NT2/D1 (cell line): ENCODE results near the gene FN1.

ENCODE experiments used
- SUZ12 ChIP-seq: IDR thresholded peaks from 2 replicates; pipeline ENCODE4 v1.6.1; 2011; ENCODE audit not compliant: insufficient read length, insufficient read depth; ENCODE audit errors: extremely low read depth
- YY1 ChIP-seq: IDR thresholded peaks from 2 replicates; pipeline ENCODE4 v1.6.1; 2011; ENCODE audit not compliant: insufficient read length, insufficient read depth

GRCh38 chr2:215436705-215437565 lies 1.1 kb upstream of the FN1 start:
- TF ChIP-seq SUZ12 = no peak
- no peak for TF ChIP-seq YY1
